DND-41 (cell line): ENCODE data around the gene ADSS1.

ENCODE experiments used
- CTCF ChIP-seq: IDR thresholded peaks from 2 replicates; pipeline ENCODE4 v1.5.1; 2012; ENCODE audit warnings: borderline replicate concordance, low read length, moderate library complexity, mild to moderate bottlenecking; ENCODE audit not compliant: poor library complexity, severe bottlenecking; ENCODE audit errors: extremely low read depth
- EZH2 ChIP-seq: IDR thresholded peaks from 3 replicates; pipeline ENCODE4 v1.6.1; 2012; ENCODE audit warnings: borderline replicate concordance, low read depth, mild to moderate bottlenecking, moderate library complexity, low read length, inconsistent platforms; ENCODE audit not compliant: severe bottlenecking

DNA sequence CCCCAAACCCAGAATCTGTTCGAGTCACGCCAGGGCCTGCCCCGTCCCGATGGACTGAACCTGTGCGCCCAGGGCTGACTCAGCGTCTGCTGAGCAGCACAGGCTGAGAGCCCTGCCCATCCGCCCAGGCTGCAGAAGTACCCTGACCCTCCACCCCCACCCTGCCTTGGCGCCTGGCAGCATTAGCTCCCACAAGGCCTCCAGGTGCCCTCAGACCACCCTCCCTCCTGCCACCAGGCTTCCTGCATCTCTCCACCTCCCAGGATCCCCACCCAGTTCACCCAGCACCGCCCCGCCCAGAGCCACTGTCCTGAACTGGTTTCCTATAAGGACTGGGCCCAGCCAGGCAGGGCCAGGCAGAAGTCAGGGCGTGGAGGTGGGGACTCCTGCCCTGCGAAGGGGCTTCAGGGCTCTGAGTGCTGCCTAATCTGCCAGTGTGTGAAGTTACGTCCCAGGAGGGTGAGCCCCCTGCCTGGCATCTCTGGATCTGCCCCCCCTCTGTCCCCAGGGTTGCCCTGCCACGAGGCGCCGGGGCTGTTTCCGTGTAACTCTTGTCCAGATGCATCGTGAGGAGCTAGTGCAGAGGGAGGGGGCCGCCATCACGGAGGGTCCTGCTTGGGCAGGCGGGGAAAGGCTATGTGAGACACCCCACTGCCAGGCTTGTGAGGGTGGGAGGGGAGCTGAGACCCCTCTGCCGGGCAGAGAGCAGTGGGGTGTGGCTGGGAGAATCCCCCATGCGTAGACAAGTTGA is 9.1 kb downstream of the ADSS1 start:
- TF ChIP-seq CTCF (no peak), EZH2 (no peak)
